ENCODE measurements around the gene TTC4.
"Not testable (repeated sequence)": the region's sequence is repeated elsewhere in the genome, so short reads cannot be mapped to it uniquely, and the experiment has no call there.

The TTC4 gene

GRCh38 chr1:54751426-54751825 is 35.8 kb downstream of the TTC4 start:
- H3K4me3 Mint-ChIP-seq: no peak overlapping the region
- H3K4me1 Mint-ChIP-seq: no peaks in the 10 kb centered on the region
- no peak overlapping the region for H3K27ac Mint-ChIP-seq
- ATAC-seq: no peak
- no peaks in the 10 kb centered on the region for H3K9me3 Mint-ChIP-seq
- peaks cover 2% of the 10 kb centered on the region for H3K36me3 Mint-ChIP-seq
- H3K27me3 Mint-ChIP-seq: no peaks in the 10 kb centered on the region

DNA sequence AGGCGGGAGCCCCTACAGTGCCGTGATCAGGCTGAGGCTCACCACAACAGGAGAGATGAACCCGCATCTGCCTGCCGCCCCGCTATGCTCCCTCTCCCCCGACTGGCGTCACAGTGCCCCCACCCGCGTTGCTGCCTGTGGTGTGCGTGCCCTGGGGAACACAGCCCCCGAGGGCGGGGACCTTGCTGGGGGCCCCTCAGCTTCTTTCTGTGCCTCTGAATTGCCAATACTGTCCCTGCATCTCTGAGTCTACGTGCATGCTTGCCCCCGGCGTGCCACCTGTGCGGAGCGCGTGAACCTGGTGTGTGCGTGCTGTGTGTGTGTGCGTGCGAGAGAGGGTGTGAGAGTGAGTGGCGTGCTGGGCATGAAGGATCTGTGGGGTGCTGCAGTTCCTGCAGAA is 38.4 kb downstream of the TTC4 start:
- H3K4me3 Mint-ChIP-seq: no peak overlapping the region
- H3K36me3 Mint-ChIP-seq: peaks cover 28% of the 10 kb centered on the region
- no peaks in the 10 kb centered on the region for H3K27me3 Mint-ChIP-seq
- H3K9me3 Mint-ChIP-seq: no peaks in the 10 kb centered on the region
- ATAC-seq: peak; percentile 16
- H3K27ac Mint-ChIP-seq: no peak overlapping the region
- H3K4me1 Mint-ChIP-seq: no peaks in the 10 kb centered on the region

- H3K4me3 Mint-ChIP-seq: no peak overlapping the region
- no peak overlapping the region for H3K27ac Mint-ChIP-seq
- no peaks in the 10 kb centered on the region for H3K9me3 Mint-ChIP-seq
- ATAC-seq: peak; percentile 6
- no peaks in the 10 kb centered on the region for H3K4me1 Mint-ChIP-seq
- H3K27me3 Mint-ChIP-seq: no peaks in the 10 kb centered on the region
- peaks cover 33% of the 10 kb centered on the region for H3K36me3 Mint-ChIP-seq
Observed at GRCh38 chr1:54754486-54755285, 39.0 kb downstream of the TTC4 start.

DNA sequence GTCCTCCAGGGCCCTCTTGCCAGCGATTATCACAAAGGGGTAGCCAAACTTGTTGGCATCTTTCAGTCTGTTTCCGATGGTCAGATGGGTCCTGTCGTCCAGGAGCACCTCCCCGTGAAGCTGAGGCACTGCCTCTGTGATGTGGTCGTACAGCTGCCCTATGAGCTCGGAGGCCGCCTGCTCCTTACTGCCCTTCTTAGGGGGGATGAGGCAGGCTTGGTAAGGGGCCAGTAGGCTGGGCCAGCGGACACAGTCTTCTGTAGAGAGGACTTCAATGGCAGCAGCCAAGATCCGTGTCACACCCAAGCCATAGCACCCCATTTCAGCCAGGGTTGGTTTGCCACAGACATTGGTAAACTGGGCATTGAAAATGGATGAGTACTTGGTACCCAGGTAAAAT is 42.2 kb downstream of the TTC4 start:
- H3K27ac Mint-ChIP-seq: no peak overlapping the region
- ATAC-seq: no peak
- H3K36me3 Mint-ChIP-seq: peaks cover 33% of the 10 kb centered on the region
- no peak overlapping the region for H3K4me3 Mint-ChIP-seq
- H3K9me3 Mint-ChIP-seq: no peaks in the 10 kb centered on the region
- H3K4me1 Mint-ChIP-seq: peaks cover 15% of the 10 kb centered on the region
- no peaks in the 10 kb centered on the region for H3K27me3 Mint-ChIP-seq

DNA sequence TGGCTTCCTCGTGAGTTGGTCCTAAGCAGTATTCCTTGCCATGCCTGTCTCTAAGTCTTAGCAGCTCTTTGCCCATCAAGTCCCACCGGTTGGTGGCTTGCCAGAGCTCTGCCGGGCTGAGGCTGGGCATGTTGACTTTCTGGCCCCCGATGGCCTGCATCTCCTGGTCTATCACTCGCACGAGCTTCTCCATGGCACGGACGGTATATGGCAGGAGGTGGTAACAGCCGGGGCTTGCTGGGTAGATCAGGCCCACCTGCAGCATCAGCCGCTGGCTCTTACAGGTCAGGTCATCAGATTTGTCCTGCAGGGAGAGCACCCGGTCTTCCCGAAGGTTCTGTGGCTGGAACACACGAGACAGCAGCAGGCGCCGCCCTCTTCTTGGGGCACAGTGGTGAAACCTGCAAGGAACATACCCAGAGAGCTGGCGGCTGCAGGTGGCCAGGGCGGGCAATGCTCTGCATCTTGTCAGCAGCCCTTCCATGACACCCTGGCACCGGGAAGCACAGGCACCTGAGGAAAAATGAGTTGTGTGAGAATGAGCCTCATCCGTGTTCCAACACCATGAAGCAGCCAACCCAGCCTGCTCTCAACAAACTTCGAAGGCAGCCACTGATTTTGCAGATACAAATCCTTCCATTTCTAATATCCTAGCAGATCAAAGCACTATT is 43.2 kb downstream of the TTC4 start:
- Mint-ChIP-seq H3K4me3 (no peak overlapping the region), H3K9me3 (no peaks in the 10 kb centered on the region), H3K27me3 (no peaks in the 10 kb centered on the region), H3K36me3 (peaks cover 33% of the 10 kb centered on the region), H3K27ac (no peak overlapping the region), H3K4me1 (peaks cover 21% of the 10 kb centered on the region)
- ATAC-seq: no peak

GRCh38 chr1:54763816-54764132 is 48.1 kb downstream of the TTC4 start:
- Mint-ChIP-seq H3K27me3 (no peaks in the 10 kb centered on the region), H3K27ac (peak overlapping the region; percentile 89), H3K4me1 (peaks cover 37% of the 10 kb centered on the region), H3K9me3 (no peaks in the 10 kb centered on the region), H3K4me3 (peak overlapping the region; percentile 90), H3K36me3 (peaks cover 7% of the 10 kb centered on the region)
- no peak for ATAC-seq

- Mint-ChIP-seq H3K27me3 (no peaks in the 10 kb centered on the region), H3K27ac (peak within 1 kb of the TSS; percentile 89), H3K4me1 (peaks cover 37% of the 10 kb centered on the region), H3K9me3 (no peaks in the 10 kb centered on the region), H3K36me3 (peaks cover 1% of the 10 kb centered on the region), H3K4me3 (peak within 1 kb of the TSS; percentile 90)
- peak; percentile 97 for ATAC-seq
Observed at GRCh38 chr1:54764133-54764921, 48.7 kb downstream of the TTC4 start, which contains the start of gene PARS2. Gene PARS2, minus strand, starts transcription at chr1:54764523. Its CDS starts 5,362 bp downstream, at chr1:54759161.

DNA sequence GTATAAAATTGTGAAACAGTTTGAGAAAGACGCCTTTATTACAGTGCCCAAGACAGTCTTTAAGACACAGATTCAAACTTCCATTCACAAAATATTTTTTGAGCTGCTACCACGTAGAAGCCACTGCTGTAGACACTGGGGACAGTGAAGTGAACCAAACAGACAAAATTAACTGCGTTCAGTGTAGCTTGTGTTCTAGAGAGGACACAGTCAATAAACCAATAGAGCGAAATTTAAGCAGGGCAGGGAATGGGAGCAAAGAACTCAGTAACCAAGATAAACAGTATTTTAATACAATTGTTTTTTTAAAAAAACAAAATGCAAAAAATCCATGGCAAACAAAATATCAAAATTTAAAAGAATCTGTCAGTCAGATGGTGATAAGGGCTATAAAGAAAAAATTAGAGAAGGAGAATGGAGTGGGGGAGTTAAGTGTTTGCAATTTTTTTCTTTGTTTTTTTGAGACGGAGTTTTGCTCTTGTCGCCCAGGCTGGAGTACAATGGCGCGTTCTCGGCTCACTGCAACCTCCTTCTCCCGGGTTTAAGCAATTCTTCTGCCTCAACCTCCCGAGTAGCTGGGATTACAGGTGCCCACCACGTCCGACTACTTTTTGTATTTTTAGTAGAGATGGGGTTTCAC is 49.4 kb downstream of the TTC4 start:
- Mint-ChIP-seq H3K27me3 (no peaks in the 10 kb centered on the region), H3K9me3 (no peaks in the 10 kb centered on the region), H3K4me3 (peak overlapping the region; percentile 90), H3K36me3 (no peaks in the 10 kb centered on the region), H3K4me1 (peaks cover 35% of the 10 kb centered on the region), H3K27ac (peak overlapping the region; percentile 89)
- peak; percentile 14 for ATAC-seq

DNA sequence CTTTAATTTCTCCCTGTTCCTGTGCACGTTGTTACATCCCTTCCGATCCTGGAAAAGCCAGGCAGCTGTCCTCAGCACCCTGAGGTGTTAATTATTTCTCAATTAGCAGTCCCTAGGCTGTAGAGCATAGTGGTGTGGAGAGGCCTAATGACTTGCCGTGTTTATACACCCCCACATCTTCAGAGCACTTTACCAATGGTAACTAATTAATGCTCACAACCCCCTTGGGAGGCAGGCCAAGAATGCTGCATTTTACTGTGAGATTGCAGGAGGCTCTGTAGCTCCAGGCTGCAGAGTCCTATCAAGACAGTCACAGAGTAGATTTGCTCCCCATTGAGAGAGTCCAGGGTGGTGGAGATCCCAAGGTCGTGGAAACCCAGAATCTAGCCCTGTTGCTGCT is 51.1 kb downstream of the TTC4 start:
- no peak overlapping the region for H3K27ac Mint-ChIP-seq
- no peak overlapping the region for H3K4me3 Mint-ChIP-seq
- H3K4me1 Mint-ChIP-seq: peaks cover 24% of the 10 kb centered on the region
- H3K27me3 Mint-ChIP-seq: no peaks in the 10 kb centered on the region
- ATAC-seq: no peak
- H3K36me3 Mint-ChIP-seq: no peaks in the 10 kb centered on the region
- no peaks in the 10 kb centered on the region for H3K9me3 Mint-ChIP-seq

DNA sequence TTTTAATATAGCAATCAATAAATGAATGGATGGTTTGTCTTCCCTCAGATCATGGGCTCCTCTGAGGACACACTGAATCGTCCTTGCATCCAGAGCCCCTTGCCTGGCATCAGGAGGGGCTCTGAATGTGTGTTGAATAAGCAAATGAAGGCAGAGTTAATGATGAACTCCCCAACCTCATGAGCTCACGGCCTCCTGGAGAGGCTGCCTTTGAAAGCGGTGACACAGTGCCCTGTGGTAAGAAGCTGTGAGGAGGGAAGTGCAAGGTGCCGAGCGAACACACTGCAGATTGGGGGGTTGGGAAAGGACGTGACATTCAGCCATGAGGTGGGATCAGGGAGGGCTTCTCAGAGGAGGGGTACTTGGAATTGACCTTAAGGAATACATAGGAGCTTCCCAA is 51.9 kb downstream of the TTC4 start:
- Mint-ChIP-seq H3K27me3 (no peaks in the 10 kb centered on the region), H3K36me3 (no peaks in the 10 kb centered on the region), H3K27ac (no peak overlapping the region), H3K4me3 (no peak overlapping the region), H3K4me1 (peaks cover 24% of the 10 kb centered on the region), H3K9me3 (no peaks in the 10 kb centered on the region)
- ATAC-seq: no peak

- H3K27ac Mint-ChIP-seq: no peak overlapping the region
- no peak overlapping the region for H3K4me3 Mint-ChIP-seq
- H3K36me3 Mint-ChIP-seq: no peaks in the 10 kb centered on the region
- peaks cover 19% of the 10 kb centered on the region for H3K4me1 Mint-ChIP-seq
- no peaks in the 10 kb centered on the region for H3K27me3 Mint-ChIP-seq
- no peaks in the 10 kb centered on the region for H3K9me3 Mint-ChIP-seq
- no peak for ATAC-seq
Observed at GRCh38 chr1:54768093-54768492, 52.4 kb downstream of the TTC4 start.

- H3K4me1 Mint-ChIP-seq: no peaks in the 10 kb centered on the region
- H3K27me3 Mint-ChIP-seq: no peaks in the 10 kb centered on the region
- no peak overlapping the region for H3K4me3 Mint-ChIP-seq
- H3K27ac Mint-ChIP-seq: no peak overlapping the region
- no peaks in the 10 kb centered on the region for H3K9me3 Mint-ChIP-seq
- ATAC-seq: no peak
- H3K36me3 Mint-ChIP-seq: no peaks in the 10 kb centered on the region
Observed at GRCh38 chr1:54772951-54773350, 57.3 kb downstream of the TTC4 start.

DNA sequence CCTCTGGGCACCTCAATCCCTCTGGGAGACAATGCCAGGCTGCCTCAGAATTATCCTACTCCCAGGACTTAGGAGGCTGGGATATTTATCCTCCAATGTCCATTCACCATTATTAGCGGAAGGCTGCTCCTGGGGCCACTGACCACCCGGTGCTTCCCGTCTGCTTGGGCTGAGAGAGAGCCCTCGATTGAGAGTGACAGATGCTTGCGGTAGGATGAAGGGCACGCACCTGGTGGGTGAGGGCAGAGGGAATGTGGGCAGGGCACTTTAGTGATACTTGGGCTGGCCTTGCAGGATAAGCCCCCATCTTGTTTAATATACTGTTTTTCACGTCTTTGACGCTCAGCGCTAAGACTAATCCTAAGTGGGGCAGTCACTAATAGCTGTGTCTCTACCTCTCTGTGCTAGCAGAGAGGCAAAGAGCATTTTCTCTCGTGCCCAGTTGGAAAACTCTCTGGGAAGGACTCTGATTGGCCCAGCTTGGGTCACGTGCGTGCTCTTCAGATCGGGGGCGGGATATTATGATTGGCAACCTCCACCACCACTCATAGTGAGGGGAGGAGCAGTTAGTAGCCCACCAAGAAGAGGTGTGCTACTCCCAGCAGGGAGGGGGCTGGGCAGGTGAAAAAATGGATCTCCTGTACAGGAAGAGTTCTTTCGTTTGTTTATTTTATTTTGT is 59.3 kb downstream of the TTC4 start:
- Mint-ChIP-seq H3K9me3 (no peaks in the 10 kb centered on the region), H3K36me3 (peaks cover 18% of the 10 kb centered on the region), H3K4me3 (no peak overlapping the region), H3K27ac (no peak overlapping the region), H3K27me3 (no peaks in the 10 kb centered on the region), H3K4me1 (no peaks in the 10 kb centered on the region)
- no peak for ATAC-seq

- H3K36me3 Mint-ChIP-seq: peaks cover 18% of the 10 kb centered on the region
- not testable (repeated sequence) for H3K9me3 Mint-ChIP-seq, H3K4me1 Mint-ChIP-seq, H3K27ac Mint-ChIP-seq, H3K4me3 Mint-ChIP-seq, H3K27me3 Mint-ChIP-seq, ATAC-seq
Observed at GRCh38 chr1:54775828-54776721, 60.4 kb downstream of the TTC4 start.

Measured in stimulated activated memory B cell treated with anti-CD40 and anti-IgM and Interleukin-4, amounts not matched to agents 10 μg/mL and 1 μg/mL and 100 μg/mL, for 72 hours (primary cell).